OCI-LY7 (cell line): Measurements from ENCODE around the gene RAP1GDS1. TPM values are rescaled to one million over a fixed set of nuclear protein-coding genes. Genes with fewer than 3 reads are reported as not detected.
A peak's percentile ranks its signal among the peaks of the same experiment; 100 is the strongest.

Source experiments
- BruUV-seq: library from RNA; stranded (reverse); fragments of 400-500 nt; replicated peaks from 2 replicates; lab custom pipeline; 2021; lab: Mats Ljungman, UMichigan
- CTCF ChIA-PET: fragments of 300-600 bp; sonication (Branson Sonifier 250); formaldehyde crosslinking; loops from one replicate; lab custom pipeline; 2022; ENCODE audit warnings: antibody characterized with exemption; ENCODE audit not compliant: unreplicated experiment; lab: Charles Lee
- POLR2A ChIA-PET: fragments of 300-600 bp; sonication (Branson Sonifier 250); formaldehyde crosslinking; loops from one replicate; lab custom pipeline; 2022; ENCODE audit warnings: antibody characterized with exemption; lab: Charles Lee
- DNase-seq: peaks from one replicate; pipeline ENCODE4 v3.0.0-alpha.2; 2015; ENCODE audit warnings: low spot score
- H2AFZ ChIP-seq: fragments of 200-600 bp; sonication (generic), shearing (Covaris generic); 2 replicates; pipeline ENCODE4 v1.6.1; 2014; ENCODE audit warnings: mild to moderate bottlenecking, antibody characterized with exemption, low read length, moderate library complexity
- H3K27ac ChIP-seq: fragments of 200-600 bp; sonication (generic); 2 replicates; pipeline ENCODE4 v1.5.1; 2014; ENCODE audit warnings: mixed run types, low read depth, mild to moderate bottlenecking, moderate library complexity, low read length, inconsistent platforms; ENCODE audit not compliant: poor library complexity, severe bottlenecking
- H3K36me3 ChIP-seq: fragments of 200-600 bp; sonication (generic); 2 replicates; pipeline ENCODE4 v1.6.1; 2014; ENCODE audit warnings: mild to moderate bottlenecking, antibody characterized with exemption, low read length, moderate library complexity, mixed read lengths; ENCODE audit not compliant: insufficient read depth
- H3K4me1 ChIP-seq: fragments of 200-600 bp; sonication (generic); 2 replicates; pipeline ENCODE4 v1.5.1; 2014; ENCODE audit warnings: mild to moderate bottlenecking, low read length; ENCODE audit not compliant: insufficient read depth, poor library complexity, severe bottlenecking
- H3K4me2 ChIP-seq: fragments of 200-600 bp; sonication (generic); 2 replicates; pipeline ENCODE4 v1.6.1; 2014; ENCODE audit warnings: mild to moderate bottlenecking, low read length
- H3K4me3 ChIP-seq: fragments of 200-600 bp; sonication (generic); 2 replicates; pipeline ENCODE4 v1.5.1; 2014; ENCODE audit warnings: mild to moderate bottlenecking, low read depth, low read length; ENCODE audit not compliant: poor library complexity, severe bottlenecking
- H3K79me2 ChIP-seq: fragments of 200-600 bp; sonication (generic); 2 replicates; pipeline ENCODE4 v1.6.1; 2016; ENCODE audit warnings: low read depth, mild to moderate bottlenecking, low read length, moderate library complexity, mixed read lengths; ENCODE audit not compliant: insufficient read depth
- H3K9me2 ChIP-seq: fragments of 200-600 bp; sonication (generic); 2 replicates; pipeline ENCODE4 v1.6.1; 2016; ENCODE audit warnings: mild to moderate bottlenecking, low read length, mixed read lengths; ENCODE audit not compliant: insufficient read depth
- H3K9me3 ChIP-seq: fragments of 200-600 bp; sonication (generic); 2 replicates; pipeline ENCODE4 v1.6.1; 2014; ENCODE audit warnings: mild to moderate bottlenecking, mixed run types, low read length, mixed read lengths
- H4K20me1 ChIP-seq: fragments of 200-600 bp; sonication (generic); 2 replicates; pipeline ENCODE4 v1.6.1; 2014; ENCODE audit warnings: mild to moderate bottlenecking, antibody characterized with exemption, low read length, moderate library complexity, mixed read lengths; ENCODE audit not compliant: insufficient read depth
- CTCF ChIP-seq: fragments of 200-600 bp; sonication (generic); conservative IDR thresholded peaks from 2 replicates; pipeline ENCODE4 v1.5.1; 2014; ENCODE audit warnings: mild to moderate bottlenecking, antibody characterized with exemption, low read length, moderate library complexity, mixed read lengths
- EZH2phosphoT487 ChIP-seq: fragments of 200-600 bp; sonication (generic); IDR thresholded peaks from 2 replicates; pipeline ENCODE4 v1.6.1; 2018; ENCODE audit warnings: low read depth, borderline replicate concordance, mild to moderate bottlenecking, mixed run types, antibody characterized with exemption, low read length, moderate library complexity, mixed read lengths
- intact Hi-C: fragments of 100-400 bp; cut with micrococcal nuclease; formaldehyde crosslinking; loops from one replicate; pipeline ENCODE4 v1.10.0; 2022; ENCODE audit not compliant: unreplicated experiment
- total RNA-seq, 2 experiments: library from RNA; depleted of rRNA in 1 of 2; stranded (reverse); fragments of >200 nt in 1 of 2; shearing (Covaris generic) in 1 of 2; gene quantifications; 2 replicates each; pipeline ENCODE4 v1.2.3, GENCODE V29; 2014 to 2022

RAP1GDS1 gene
- total RNA-seq, 2 experiments from 2014 or later = 53.5 to 57.8 TPM

- Histone ChIP-seq H3K4me3 (peak overlapping the region; percentile 59), H3K9me3 (no peaks in the 10 kb centered on the region), H3K4me1 (peaks cover 69% of the 10 kb centered on the region), H3K36me3 (peaks cover 14% of the 10 kb centered on the region), H4K20me1 (peaks cover 9% of the 10 kb centered on the region; the same call in 1 of the 2 replicates), H3K27ac (peak overlapping the region; percentile 92), H3K9me2 (no peaks in the 10 kb centered on the region), H2AFZ (no peak overlapping the region), H3K79me2 (peaks cover 92% of the 10 kb centered on the region), H3K4me2 (peak overlapping the region; percentile 78)
- TF ChIP-seq EZH2phosphoT487 (no peak), CTCF (no peak)
- intact Hi-C loops = no loop called here
- DNase-seq = no peak
- CTCF ChIA-PET = no interaction called here
- BruUV-seq = no TSS peak
- POLR2A ChIA-PET = interaction anchor here (0.6 to 2.6 kb wide), 6 partner anchors 11 to 1667 kb away, joined by 3 to 21 read pairs (median 4); partner anchors contain the start of gene RAP1GDS1
Measured at GRCh38 chr4:98289375-98289774, 28.2 kb downstream of the RAP1GDS1 start.

GRCh38 chr4:98290511-98290910, 29.3 kb downstream of the RAP1GDS1 start:
- H3K4me3 ChIP-seq = no peak overlapping the region
- H2AFZ ChIP-seq = no peak overlapping the region
- peaks cover 24% of the 10 kb centered on the region for H3K36me3 ChIP-seq
- no TSS peak for BruUV-seq
- ChIA-PET POLR2A (interaction anchor here (0.8 to 2.6 kb wide), 5 partner anchors 14 to 92 kb away, joined by 4 to 21 read pairs (median 5); partner anchors contain the start of gene RAP1GDS1), CTCF (no interaction called here)
- intact Hi-C loops = loop anchor here (2.0 kb wide), 1 partner anchor 30 kb away; the partner anchor contains the start of gene RAP1GDS1
- DNase-seq = no peak
- H3K4me2 ChIP-seq = peak overlapping the region; percentile 78
- H3K9me2 ChIP-seq = no peaks in the 10 kb centered on the region
- H3K9me3 ChIP-seq = 0 out of 2 replicates have a peak, but pooled peaks cover 4% of the 10 kb centered on the region
- H3K27ac ChIP-seq = peak overlapping the region; percentile 92
- peaks cover 89% of the 10 kb centered on the region for H3K79me2 ChIP-seq
- H4K20me1 ChIP-seq = no peaks in the 10 kb centered on the region; the same call in 1 of the 2 replicates
- TF ChIP-seq EZH2phosphoT487 (no peak), CTCF (no peak)
- peaks cover 65% of the 10 kb centered on the region for H3K4me1 ChIP-seq
